GM10248 (cell line): ENCODE results near the gene BICD1.

Experiments used
- CTCF ChIA-PET: fragments of 300-600 bp; sonication (Branson Sonifier 250); formaldehyde crosslinking; extraction: SDS; loops from one replicate; lab custom pipeline; 2021; ENCODE audit warnings: antibody characterized with exemption; lab: Yijun Ruan, JAX
- POLR2A ChIA-PET: fragments of 350-650 bp; sonication (Branson Sonifier 250); formaldehyde crosslinking; extraction: SDS; loops from one replicate; lab custom pipeline; 2020; ENCODE audit warnings: antibody characterized with exemption; lab: Yijun Ruan, JAX
- DNase-seq: peaks from one replicate; pipeline ENCODE4 v3.0.0; 2012; ENCODE audit errors: extremely low spot score
- TF ChIP-seq, protein P1 (sequence below): IDR thresholded peaks from 2 replicates; pipeline ENCODE4 v1.5.1; 2012; ENCODE audit warnings: mild to moderate bottlenecking, low read depth; ENCODE audit errors: extremely low read depth, missing control alignments, control extremely low read depth

Gene BICD1

DNA sequence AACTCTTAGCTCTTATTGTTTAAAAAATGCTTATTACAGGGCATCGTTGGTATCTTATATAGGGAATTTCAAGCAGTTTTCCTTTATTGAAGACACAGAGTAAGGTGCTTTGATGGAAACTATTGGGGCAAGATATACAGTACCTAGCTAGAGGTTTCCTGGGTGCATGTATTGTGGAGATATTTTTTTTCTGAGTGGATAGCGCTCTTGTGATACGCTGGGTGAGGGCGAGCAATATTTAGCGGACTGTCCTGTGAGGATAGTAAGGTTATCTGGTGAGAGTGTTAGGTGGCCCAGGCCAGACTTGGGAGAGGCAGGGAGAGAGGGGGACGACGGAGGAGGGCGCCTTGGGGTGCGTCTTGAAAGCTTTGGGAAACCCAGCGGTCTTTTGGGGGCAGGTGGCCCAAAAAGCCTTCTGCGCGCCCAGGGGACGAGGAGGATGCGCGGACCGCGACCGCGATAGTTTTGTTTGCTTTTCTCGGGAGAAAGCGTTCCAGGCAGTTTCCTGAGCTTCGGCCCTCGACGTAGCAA, 596 bp upstream of the BICD1 start:
- POLR2A ChIA-PET = interaction anchor here (0.6 kb wide), 1 partner anchor 548 kb away, joined by 11 read pairs; no protein-coding TSS in a partner anchor
- DNase-seq = no peak
- CTCF ChIA-PET = interaction anchor here (0.8 to 2.8 kb wide), 10 partner anchors 14 to 453 kb away, joined by 3 to 13 read pairs (median 4); no protein-coding TSS in a partner anchor
- TF ChIP-seq, protein P1, sequence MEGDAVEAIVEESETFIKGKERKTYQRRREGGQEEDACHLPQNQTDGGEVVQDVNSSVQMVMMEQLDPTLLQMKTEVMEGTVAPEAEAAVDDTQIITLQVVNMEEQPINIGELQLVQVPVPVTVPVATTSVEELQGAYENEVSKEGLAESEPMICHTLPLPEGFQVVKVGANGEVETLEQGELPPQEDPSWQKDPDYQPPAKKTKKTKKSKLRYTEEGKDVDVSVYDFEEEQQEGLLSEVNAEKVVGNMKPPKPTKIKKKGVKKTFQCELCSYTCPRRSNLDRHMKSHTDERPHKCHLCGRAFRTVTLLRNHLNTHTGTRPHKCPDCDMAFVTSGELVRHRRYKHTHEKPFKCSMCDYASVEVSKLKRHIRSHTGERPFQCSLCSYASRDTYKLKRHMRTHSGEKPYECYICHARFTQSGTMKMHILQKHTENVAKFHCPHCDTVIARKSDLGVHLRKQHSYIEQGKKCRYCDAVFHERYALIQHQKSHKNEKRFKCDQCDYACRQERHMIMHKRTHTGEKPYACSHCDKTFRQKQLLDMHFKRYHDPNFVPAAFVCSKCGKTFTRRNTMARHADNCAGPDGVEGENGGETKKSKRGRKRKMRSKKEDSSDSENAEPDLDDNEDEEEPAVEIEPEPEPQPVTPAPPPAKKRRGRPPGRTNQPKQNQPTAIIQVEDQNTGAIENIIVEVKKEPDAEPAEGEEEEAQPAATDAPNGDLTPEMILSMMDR = no peak

DNA sequence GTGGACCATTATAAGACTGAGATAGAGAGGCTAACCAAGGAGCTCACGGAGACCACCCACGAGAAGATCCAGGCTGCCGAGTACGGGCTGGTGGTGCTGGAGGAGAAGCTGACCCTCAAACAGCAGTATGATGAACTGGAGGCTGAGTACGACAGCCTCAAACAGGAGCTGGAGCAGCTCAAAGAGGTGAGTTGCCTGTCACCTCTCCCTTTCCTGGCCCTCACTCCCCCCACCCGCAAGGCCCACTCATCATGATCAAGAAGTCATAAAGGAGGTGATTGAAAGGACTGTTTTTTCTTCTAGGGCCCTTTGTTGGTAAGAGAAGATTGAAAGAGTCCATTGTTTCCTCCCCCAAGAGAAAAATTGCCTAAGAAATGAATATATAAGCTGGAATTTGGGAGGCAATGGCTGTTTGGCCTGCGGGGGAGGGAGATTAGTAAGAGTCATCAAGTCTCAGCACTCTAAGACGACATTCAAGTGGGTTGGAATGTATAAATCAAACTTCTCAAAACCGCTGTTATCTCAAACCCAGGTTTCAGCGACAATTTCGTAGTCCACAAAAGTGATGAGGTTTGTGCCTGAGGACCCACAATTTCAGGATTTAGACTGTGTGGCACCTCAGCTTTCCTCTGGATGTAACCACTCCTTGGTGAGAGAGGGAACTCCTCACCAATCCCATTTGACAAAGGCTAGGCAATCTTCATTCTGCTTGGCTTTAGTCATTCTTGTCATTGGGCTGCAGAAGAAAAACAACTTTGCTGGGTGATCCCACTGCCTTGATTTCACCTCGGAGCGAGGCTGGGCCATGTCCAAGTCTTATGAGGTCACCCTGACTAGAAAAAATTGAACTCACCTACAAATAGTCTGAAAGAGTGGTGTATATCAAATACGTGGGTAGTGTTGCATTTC, 966 bp downstream of the BICD1 start:
- TF ChIP-seq, protein P1 = no peak
- DNase-seq = peak; percentile 24
- ChIA-PET POLR2A (interaction anchor here (0.9 kb wide), 1 partner anchor 32 kb away, joined by 3 read pairs; no protein-coding TSS in a partner anchor), CTCF (interaction anchor here (0.9 to 2.8 kb wide), 8 partner anchors 8 to 454 kb away, joined by 3 to 13 read pairs (median 6); no protein-coding TSS in a partner anchor)

DNA sequence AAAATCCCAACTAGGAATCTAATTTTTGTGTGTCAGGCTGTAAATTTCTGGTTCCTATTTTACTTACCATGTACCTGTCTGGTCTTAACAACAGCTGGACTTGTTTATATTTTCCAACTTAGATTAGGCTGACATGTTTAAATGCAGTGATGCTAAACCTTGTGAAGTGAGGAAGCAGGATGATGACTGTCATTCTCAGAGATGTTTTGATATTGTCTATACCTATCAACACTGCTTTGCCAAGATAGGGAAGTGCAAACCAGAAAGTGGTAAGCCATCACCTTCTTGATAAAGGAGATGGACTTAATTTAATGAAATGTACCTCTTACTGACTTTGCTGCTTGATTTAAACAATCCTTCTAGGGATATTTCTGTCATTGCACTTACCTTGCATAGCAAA, 2.1 kb downstream of the BICD1 start:
- TF ChIP-seq, protein P1 = no peak
- CTCF ChIA-PET = interaction anchor here (1.0 kb wide), 1 partner anchor 16 kb away, joined by 3 read pairs; no protein-coding TSS in a partner anchor
- POLR2A ChIA-PET = no interaction called here
- DNase-seq = no peak

DNA sequence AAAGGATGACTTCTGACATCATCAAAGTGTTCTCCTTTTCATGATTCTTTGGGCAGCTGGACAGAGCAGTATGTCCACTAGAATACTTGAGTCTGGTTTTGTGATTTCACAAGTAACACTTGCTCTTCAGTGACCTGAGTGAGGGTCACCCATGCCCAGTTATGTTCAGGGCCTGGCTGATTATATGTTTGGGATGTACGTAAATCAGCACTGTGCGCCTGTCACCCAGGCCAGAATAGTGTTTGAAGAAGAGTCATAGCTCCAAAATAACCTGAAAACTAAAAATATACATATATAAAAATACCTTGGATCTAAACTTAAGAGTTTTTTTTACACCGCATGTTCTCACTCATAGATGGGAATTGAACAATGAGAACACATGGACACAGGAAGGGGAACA, 3.8 kb downstream of the BICD1 start:
- ChIA-PET POLR2A (interaction anchor here (0.6 kb wide), 1 partner anchor 402 kb away, joined by 3 read pairs; no protein-coding TSS in a partner anchor), CTCF (interaction anchor here (0.8 to 1.4 kb wide), 2 partner anchors 9 to 35 kb away, joined by 3 read pairs; no protein-coding TSS in a partner anchor)
- DNase-seq = no peak
- TF ChIP-seq, protein P1 = no peak

DNA sequence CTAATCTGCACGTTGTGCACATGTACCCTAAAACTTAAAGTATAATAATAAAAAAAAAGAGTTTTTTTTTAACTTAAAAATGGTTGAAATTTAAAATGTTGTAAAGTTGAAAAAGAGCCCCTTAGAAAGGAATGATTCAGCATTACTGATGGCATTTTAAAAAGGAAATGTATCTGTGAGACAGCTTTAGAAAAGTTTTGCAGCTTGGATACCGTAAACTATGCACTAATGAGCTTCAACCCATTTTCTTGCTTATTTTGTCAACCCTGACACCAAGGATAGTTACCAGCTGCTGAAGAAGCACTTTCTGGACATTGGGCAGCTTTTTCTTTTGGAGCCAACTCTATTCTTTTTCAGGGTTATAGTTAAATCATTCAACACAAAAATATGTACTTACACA, 4.3 kb downstream of the BICD1 start:
- POLR2A ChIA-PET = interaction anchor here (0.6 kb wide), 1 partner anchor 402 kb away, joined by 3 read pairs; no protein-coding TSS in a partner anchor
- TF ChIP-seq, protein P1 = no peak
- CTCF ChIA-PET = interaction anchor here (0.8 to 1.4 kb wide), 3 partner anchors 9 to 50 kb away, joined by 3 read pairs; no protein-coding TSS in a partner anchor

More for the DNA sequence above, 4.3 kb downstream of the BICD1 start:
- no peak for DNase-seq
